Gastroesophageal sphincter (tissue), 3 donors: ENCODE results near the gene RENBP.

Source experiments
- EP300 ChIP-seq: sonication (generic); formaldehyde crosslinking; IDR thresholded peaks from one replicate; pipeline ENCODE4 v1.6.1; 2017; ENCODE audit warnings: antibody characterized with exemption, mild to moderate bottlenecking
- POLR2A ChIP-seq, 2 donors: fragments of 450-650 bp; IDR thresholded peaks; one replicate each; pipeline ENCODE4 v1.6.1; 2017; ENCODE audit warnings: antibody characterized with exemption in 2 of 2, mild to moderate bottlenecking in 2 of 2, moderate library complexity in 1 of 2
- POLR2AphosphoS5 ChIP-seq: sonication (generic); formaldehyde crosslinking; IDR thresholded peaks from one replicate; pipeline ENCODE4 v1.6.1; 2017; ENCODE audit warnings: antibody characterized with exemption
- TF ChIP-seq, protein P1 (sequence below), 4 experiments: fragments of 200-600 bp in 2 of 4; fragments of 450-650 bp in 2 of 4; sonication (generic) in 1 of 4; IDR thresholded peaks; one replicate each; pipeline ENCODE4 v1.5.1; 2017 to 2019; ENCODE audit warnings: antibody characterized with exemption in 4 of 4, mild to moderate bottlenecking in 2 of 4, moderate library complexity in 2 of 4

DNA sequence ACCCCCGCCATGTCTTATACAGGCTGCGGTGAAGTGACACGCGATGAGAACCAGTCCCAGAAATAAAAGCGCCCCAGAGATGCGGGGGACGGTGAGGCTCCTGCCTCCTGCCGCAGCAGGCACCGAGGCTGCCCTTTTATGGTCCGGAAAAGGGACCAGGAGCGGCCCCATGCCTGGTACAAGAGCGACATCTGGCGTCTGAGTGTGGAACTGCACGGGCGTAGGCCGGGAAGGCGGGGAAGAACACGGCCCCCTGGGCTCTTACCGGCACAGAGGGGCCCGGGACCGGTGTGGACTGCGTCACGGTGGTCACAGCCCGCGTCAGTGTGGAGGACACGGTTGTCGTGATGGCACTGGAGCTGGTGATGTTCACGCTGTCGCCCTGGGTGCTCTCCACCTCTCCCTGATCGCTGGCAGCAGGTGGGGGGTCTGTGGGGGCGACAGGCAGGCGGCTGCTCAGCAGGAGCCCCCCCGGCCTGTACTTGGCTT is 8.9 kb upstream of the RENBP start:
- TF ChIP-seq POLR2A (IDR thresholded peaks at IDR 0.05): peak in 1 of 2 donors; percentile 21
- TF ChIP-seq POLR2AphosphoS5: peak; percentile 53
- TF ChIP-seq, protein P1, sequence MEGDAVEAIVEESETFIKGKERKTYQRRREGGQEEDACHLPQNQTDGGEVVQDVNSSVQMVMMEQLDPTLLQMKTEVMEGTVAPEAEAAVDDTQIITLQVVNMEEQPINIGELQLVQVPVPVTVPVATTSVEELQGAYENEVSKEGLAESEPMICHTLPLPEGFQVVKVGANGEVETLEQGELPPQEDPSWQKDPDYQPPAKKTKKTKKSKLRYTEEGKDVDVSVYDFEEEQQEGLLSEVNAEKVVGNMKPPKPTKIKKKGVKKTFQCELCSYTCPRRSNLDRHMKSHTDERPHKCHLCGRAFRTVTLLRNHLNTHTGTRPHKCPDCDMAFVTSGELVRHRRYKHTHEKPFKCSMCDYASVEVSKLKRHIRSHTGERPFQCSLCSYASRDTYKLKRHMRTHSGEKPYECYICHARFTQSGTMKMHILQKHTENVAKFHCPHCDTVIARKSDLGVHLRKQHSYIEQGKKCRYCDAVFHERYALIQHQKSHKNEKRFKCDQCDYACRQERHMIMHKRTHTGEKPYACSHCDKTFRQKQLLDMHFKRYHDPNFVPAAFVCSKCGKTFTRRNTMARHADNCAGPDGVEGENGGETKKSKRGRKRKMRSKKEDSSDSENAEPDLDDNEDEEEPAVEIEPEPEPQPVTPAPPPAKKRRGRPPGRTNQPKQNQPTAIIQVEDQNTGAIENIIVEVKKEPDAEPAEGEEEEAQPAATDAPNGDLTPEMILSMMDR (IDR thresholded peaks at IDR 0.05): peak in 3 of 4 experiments; percentile 95 to 98 (median 97)
- TF ChIP-seq EP300: no peak
